Measurements from ENCODE around the gene GOPC.

Gene GOPC

GRCh38 chr6:117531809-117532725 lies 70.2 kb downstream of the GOPC start:
- no peak for TF ChIP-seq CTCF (IDR thresholded peaks at IDR 0.05; ENCODE audit: insufficient read depth, low read depth, low read length, missing control alignments)
- no peak overlapping the region for H3K4me3 ChIP-seq (ENCODE audit: low read depth, low read length)
- DNase-seq (ENCODE audit: low read depth), result no peak

GRCh38 chr6:117531346-117531745 lies 71.0 kb downstream of the GOPC start:
- TF ChIP-seq CTCF (IDR thresholded peaks at IDR 0.05; ENCODE audit: insufficient read depth, low read depth, low read length, missing control alignments), result no peak
- no peak overlapping the region for H3K4me3 ChIP-seq (ENCODE audit: low read depth, low read length)
- no peak for DNase-seq (ENCODE audit: low read depth)

GRCh38 chr6:117530467-117531242 lies 71.7 kb downstream of the GOPC start:
- no peak for DNase-seq (ENCODE audit: low read depth)
- TF ChIP-seq CTCF (IDR thresholded peaks at IDR 0.05; ENCODE audit: insufficient read depth, low read depth, low read length, missing control alignments), result no peak
- no peak overlapping the region for H3K4me3 ChIP-seq (ENCODE audit: low read depth, low read length)

- H3K4me3 ChIP-seq (ENCODE audit: low read depth, low read length), result no peak overlapping the region
- DNase-seq (ENCODE audit: low read depth), result no peak
- no peak for TF ChIP-seq CTCF (IDR thresholded peaks at IDR 0.05; ENCODE audit: insufficient read depth, low read depth, low read length, missing control alignments)
These were observed 76.7 kb downstream of the GOPC start for GRCh38 chr6:117525607-117526006.

- no peak for DNase-seq (ENCODE audit: low read depth)
- H3K4me3 ChIP-seq (ENCODE audit: low read depth, low read length), result no peak overlapping the region
- no peak for TF ChIP-seq CTCF (IDR thresholded peaks at IDR 0.05; ENCODE audit: insufficient read depth, low read depth, low read length, missing control alignments)
These were observed 80.4 kb downstream of the GOPC start for GRCh38 chr6:117521791-117522502.

- DNase-seq (ENCODE audit: low read depth), result no peak
- H3K4me3 ChIP-seq (ENCODE audit: low read depth, low read length), result no peak overlapping the region
- TF ChIP-seq CTCF (IDR thresholded peaks at IDR 0.05; ENCODE audit: insufficient read depth, low read depth, low read length, missing control alignments), result no peak
These were observed 81.5 kb downstream of the GOPC start for GRCh38 chr6:117520603-117521395.
